22Rv1 (cell line): ENCODE results near the gene PIP5K1B.

Source experiments
- ZFX ChIP-seq: fragments of 450-650 bp; IDR thresholded peaks from 2 replicates; pipeline ENCODE4 v1.6.1; 2017; ENCODE audit warnings: antibody characterized with exemption, borderline replicate concordance
- TF ChIP-seq, protein P1 (sequence below): fragments of 450-650 bp; IDR thresholded peaks from 2 replicates; pipeline ENCODE4 v1.5.1; 2017; ENCODE audit warnings: mild to moderate bottlenecking

DNA sequence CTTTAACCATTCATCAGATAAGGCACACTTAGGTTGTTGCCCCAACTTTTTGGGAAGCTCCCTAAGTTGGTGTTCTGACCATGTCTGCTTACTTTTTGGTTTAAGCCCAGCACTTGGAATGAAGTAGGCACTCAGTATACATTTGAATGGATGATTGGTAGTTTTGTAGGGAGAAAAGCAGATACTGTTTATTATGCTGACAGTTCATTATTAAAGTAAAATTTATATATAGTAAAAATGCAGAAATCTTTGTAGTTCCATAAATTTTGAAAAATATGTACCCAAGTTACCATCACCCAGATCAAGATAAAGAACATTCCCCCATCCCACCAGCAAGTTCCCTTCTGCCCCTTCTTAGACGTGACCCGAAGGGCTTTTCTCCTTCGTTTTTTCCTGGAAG, 273.5 kb downstream of the PIP5K1B start:
- TF ChIP-seq, protein P1, sequence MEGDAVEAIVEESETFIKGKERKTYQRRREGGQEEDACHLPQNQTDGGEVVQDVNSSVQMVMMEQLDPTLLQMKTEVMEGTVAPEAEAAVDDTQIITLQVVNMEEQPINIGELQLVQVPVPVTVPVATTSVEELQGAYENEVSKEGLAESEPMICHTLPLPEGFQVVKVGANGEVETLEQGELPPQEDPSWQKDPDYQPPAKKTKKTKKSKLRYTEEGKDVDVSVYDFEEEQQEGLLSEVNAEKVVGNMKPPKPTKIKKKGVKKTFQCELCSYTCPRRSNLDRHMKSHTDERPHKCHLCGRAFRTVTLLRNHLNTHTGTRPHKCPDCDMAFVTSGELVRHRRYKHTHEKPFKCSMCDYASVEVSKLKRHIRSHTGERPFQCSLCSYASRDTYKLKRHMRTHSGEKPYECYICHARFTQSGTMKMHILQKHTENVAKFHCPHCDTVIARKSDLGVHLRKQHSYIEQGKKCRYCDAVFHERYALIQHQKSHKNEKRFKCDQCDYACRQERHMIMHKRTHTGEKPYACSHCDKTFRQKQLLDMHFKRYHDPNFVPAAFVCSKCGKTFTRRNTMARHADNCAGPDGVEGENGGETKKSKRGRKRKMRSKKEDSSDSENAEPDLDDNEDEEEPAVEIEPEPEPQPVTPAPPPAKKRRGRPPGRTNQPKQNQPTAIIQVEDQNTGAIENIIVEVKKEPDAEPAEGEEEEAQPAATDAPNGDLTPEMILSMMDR = no peak
- TF ChIP-seq ZFX = no peak
